Measurements from ENCODE around the gene ELN.

The ELN gene

GRCh38 chr7:74053589-74054186 lies 25.7 kb downstream of the ELN start:
- Histone ChIP-seq H2AK5ac (ENCODE audit: low read length) (no peak overlapping the region), H3K79me2 (ENCODE audit: control insufficient read depth, insufficient read depth, low read length) (no peaks in the 10 kb centered on the region), H3K4me2 (ENCODE audit: low read length) (no peak overlapping the region), H2BK120ac (ENCODE audit: low read depth, low read length) (no peak overlapping the region), H3K23ac (ENCODE audit: low read length) (no peak overlapping the region), H3K27me3 (ENCODE audit: insufficient read depth, low read length, poor library complexity) (no peaks in the 10 kb centered on the region), H3K27ac (ENCODE audit: low read depth, low read length) (peak overlapping the region; percentile 31), H3K4me3 (ENCODE audit: low read length) (no peak overlapping the region), H3K9ac (ENCODE audit: low read length) (no peak overlapping the region), H2BK5ac (ENCODE audit: low read length) (no peak overlapping the region), H3K36me3 (ENCODE audit: control insufficient read depth, insufficient read depth, low read length) (no peaks in the 10 kb centered on the region), H3K79me1 (ENCODE audit: low read length) (no peaks in the 10 kb centered on the region), H3K18ac (ENCODE audit: low read length) (no peak overlapping the region), H2BK15ac (replicated peaks; ENCODE audit: low read depth) (no peak overlapping the region), H3K56ac (ENCODE audit: low read length) (no peak overlapping the region), H4K5ac (ENCODE audit: low read length) (no peak overlapping the region), H4K8ac (ENCODE audit: low read depth, low read length) (no peak overlapping the region), H3K4me1 (ENCODE audit: control insufficient read depth, low read depth, low read length) (no peaks in the 10 kb centered on the region), H3K4ac (ENCODE audit: low read depth, low read length) (no peak overlapping the region)
- WGBS (ENCODE audit: extremely low coverage, insufficient coverage, low lambda C conversion rate): no CpG with 5 or more reads among the region's 3 CpGs
- DNase-seq: no peak

DNA sequence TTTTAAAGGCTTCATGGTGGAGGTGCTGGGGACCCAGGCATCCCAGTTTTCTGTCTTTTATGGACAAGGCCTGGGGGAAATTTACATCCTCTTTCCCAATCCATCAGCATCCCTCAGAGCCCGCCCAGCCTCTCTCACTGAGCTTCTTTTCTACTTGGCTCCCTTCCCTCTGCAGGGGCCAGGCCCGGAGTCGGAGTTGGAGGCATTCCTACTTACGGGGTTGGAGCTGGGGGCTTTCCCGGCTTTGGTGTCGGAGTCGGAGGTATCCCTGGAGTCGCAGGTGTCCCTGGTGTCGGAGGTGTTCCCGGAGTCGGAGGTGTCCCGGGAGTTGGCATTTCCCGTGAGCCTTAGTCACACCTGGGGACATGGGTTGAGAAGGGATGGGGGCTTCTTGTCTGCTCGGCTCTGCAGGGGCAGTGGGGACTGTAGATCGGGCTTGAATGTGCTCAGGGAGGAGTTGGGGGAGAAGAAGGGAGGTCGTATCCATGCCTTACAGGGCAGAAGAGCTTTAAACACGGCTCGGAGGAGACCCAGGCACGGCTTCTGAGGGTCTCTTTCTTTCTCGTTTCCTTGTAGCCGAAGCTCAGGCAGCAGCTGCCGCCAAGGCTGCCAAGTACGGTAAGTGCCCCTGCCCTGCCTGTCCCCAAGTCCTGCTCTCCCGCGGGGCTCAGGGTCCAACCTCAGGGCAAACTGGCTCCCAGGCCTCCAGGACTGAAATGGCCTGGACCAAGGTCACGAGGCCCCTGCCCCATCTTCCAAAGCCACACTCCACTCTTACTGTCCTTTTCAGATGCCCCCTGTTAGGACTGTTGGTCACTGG lies 28.3 kb downstream of the ELN start:
- Histone ChIP-seq H3K36me3 (ENCODE audit: control insufficient read depth, insufficient read depth, low read length) (no peaks in the 10 kb centered on the region), H3K4me2 (ENCODE audit: low read length) (no peak overlapping the region), H4K8ac (ENCODE audit: low read depth, low read length) (no peak overlapping the region), H3K79me2 (ENCODE audit: control insufficient read depth, insufficient read depth, low read length) (no peaks in the 10 kb centered on the region), H3K4me1 (ENCODE audit: control insufficient read depth, low read depth, low read length) (no peaks in the 10 kb centered on the region), H3K9ac (ENCODE audit: low read length) (no peak overlapping the region), H2BK120ac (ENCODE audit: low read depth, low read length) (no peak overlapping the region), H2BK5ac (ENCODE audit: low read length) (no peak overlapping the region), H3K4ac (ENCODE audit: low read depth, low read length) (no peak overlapping the region), H3K27me3 (ENCODE audit: insufficient read depth, low read length, poor library complexity) (no peaks in the 10 kb centered on the region), H3K27ac (ENCODE audit: low read depth, low read length) (no peak overlapping the region), H4K5ac (ENCODE audit: low read length) (no peak overlapping the region), H3K56ac (ENCODE audit: low read length) (no peak overlapping the region), H2BK15ac (replicated peaks; ENCODE audit: low read depth) (no peak overlapping the region), H3K4me3 (ENCODE audit: low read length) (no peak overlapping the region), H3K79me1 (ENCODE audit: low read length) (no peaks in the 10 kb centered on the region), H2AK5ac (ENCODE audit: low read length) (no peak overlapping the region), H3K23ac (ENCODE audit: low read length) (no peak overlapping the region), H3K18ac (ENCODE audit: low read length) (no peak overlapping the region)
- no CpG with 5 or more reads among the region's 26 CpGs for WGBS (ENCODE audit: extremely low coverage, insufficient coverage, low lambda C conversion rate)
- no peak for DNase-seq

GRCh38 chr7:74057216-74057925 lies 29.4 kb downstream of the ELN start:
- Histone ChIP-seq H4K5ac (ENCODE audit: low read length) (no peak overlapping the region), H2BK5ac (ENCODE audit: low read length) (no peak overlapping the region), H3K36me3 (ENCODE audit: control insufficient read depth, insufficient read depth, low read length) (no peaks in the 10 kb centered on the region), H4K8ac (ENCODE audit: low read depth, low read length) (no peak overlapping the region), H3K27ac (ENCODE audit: low read depth, low read length) (no peak overlapping the region), H3K27me3 (ENCODE audit: insufficient read depth, low read length, poor library complexity) (no peaks in the 10 kb centered on the region), H2AK5ac (ENCODE audit: low read length) (no peak overlapping the region), H3K4me1 (ENCODE audit: control insufficient read depth, low read depth, low read length) (no peaks in the 10 kb centered on the region), H3K9ac (ENCODE audit: low read length) (no peak overlapping the region), H3K79me1 (ENCODE audit: low read length) (no peaks in the 10 kb centered on the region), H3K4me3 (ENCODE audit: low read length) (no peak overlapping the region), H3K4me2 (ENCODE audit: low read length) (no peak overlapping the region), H2BK15ac (replicated peaks; ENCODE audit: low read depth) (no peak overlapping the region), H3K56ac (ENCODE audit: low read length) (no peak overlapping the region), H3K79me2 (ENCODE audit: control insufficient read depth, insufficient read depth, low read length) (no peaks in the 10 kb centered on the region), H2BK120ac (ENCODE audit: low read depth, low read length) (no peak overlapping the region), H3K23ac (ENCODE audit: low read length) (no peak overlapping the region), H3K18ac (ENCODE audit: low read length) (no peak overlapping the region), H3K4ac (ENCODE audit: low read depth, low read length) (no peak overlapping the region)
- no peak for DNase-seq
- no CpG with 5 or more reads among the region's 11 CpGs for WGBS (ENCODE audit: extremely low coverage, insufficient coverage, low lambda C conversion rate)

DNA sequence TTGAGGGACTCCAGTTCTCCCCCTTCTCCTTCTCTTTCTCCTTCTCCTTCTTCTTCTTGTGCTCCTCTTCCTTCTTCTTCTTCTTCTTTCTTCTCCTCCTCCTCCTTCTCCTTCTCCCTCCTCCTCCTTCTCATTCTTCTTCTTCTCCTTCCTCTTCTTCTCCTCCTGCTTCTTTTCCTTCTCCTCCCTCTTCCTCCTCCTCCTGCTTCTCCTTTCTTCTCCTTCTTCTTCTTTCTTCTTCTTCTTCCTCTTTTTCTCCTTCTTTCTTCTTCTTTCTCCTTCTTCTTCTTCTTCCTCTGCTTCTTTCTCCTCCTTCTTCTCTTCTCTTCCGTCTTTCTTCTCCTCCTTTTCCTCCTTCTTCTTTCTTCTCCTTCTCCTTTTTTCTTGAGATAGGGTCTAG lies 30.0 kb downstream of the ELN start:
- Histone ChIP-seq H3K56ac (ENCODE audit: low read length) (no peak overlapping the region), H4K8ac (ENCODE audit: low read depth, low read length) (no peak overlapping the region), H3K4me3 (ENCODE audit: low read length) (no peak overlapping the region), H3K9ac (ENCODE audit: low read length) (no peak overlapping the region), H3K23ac (ENCODE audit: low read length) (no peak overlapping the region), H2AK5ac (ENCODE audit: low read length) (no peak overlapping the region), H3K18ac (ENCODE audit: low read length) (no peak overlapping the region), H3K79me1 (ENCODE audit: low read length) (no peaks in the 10 kb centered on the region), H3K79me2 (ENCODE audit: control insufficient read depth, insufficient read depth, low read length) (no peaks in the 10 kb centered on the region), H2BK15ac (replicated peaks; ENCODE audit: low read depth) (no peak overlapping the region), H2BK120ac (ENCODE audit: low read depth, low read length) (no peak overlapping the region), H4K5ac (ENCODE audit: low read length) (no peak overlapping the region), H3K4me2 (ENCODE audit: low read length) (no peak overlapping the region), H2BK5ac (ENCODE audit: low read length) (no peak overlapping the region), H3K27ac (ENCODE audit: low read depth, low read length) (no peak overlapping the region), H3K27me3 (ENCODE audit: insufficient read depth, low read length, poor library complexity) (no peaks in the 10 kb centered on the region), H3K4me1 (ENCODE audit: control insufficient read depth, low read depth, low read length) (no peaks in the 10 kb centered on the region), H3K4ac (ENCODE audit: low read depth, low read length) (no peak overlapping the region), H3K36me3 (ENCODE audit: control insufficient read depth, insufficient read depth, low read length) (no peaks in the 10 kb centered on the region)
- no peak for DNase-seq
- WGBS (ENCODE audit: extremely low coverage, insufficient coverage, low lambda C conversion rate): no CpG with 5 or more reads among the region's 1 CpG

DNA sequence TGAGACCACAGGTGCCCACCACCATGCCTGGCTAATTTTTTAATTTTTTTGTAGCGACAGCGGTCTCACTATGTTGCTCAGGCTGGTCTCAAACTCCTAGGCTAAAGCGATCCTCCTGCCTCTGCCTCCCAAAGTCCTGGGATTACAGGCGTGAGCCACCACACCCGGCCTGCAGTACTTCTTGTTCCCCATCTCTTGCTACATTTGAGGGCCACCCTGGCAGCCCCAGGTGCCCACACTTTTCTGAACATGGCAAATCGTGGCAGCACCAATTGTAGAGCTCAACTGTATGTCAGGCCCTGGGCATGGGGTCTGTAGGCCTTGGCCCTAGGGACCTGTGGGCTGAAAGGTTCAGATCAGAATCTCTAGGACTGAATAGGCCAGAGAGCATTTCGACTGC lies 30.5 kb downstream of the ELN start:
- H2BK120ac ChIP-seq (ENCODE audit: low read depth, low read length): no peak overlapping the region
- H3K56ac ChIP-seq (ENCODE audit: low read length): no peak overlapping the region
- H3K27me3 ChIP-seq (ENCODE audit: insufficient read depth, low read length, poor library complexity): no peaks in the 10 kb centered on the region
- no peak overlapping the region for H2BK15ac ChIP-seq (replicated peaks; ENCODE audit: low read depth)
- no peak overlapping the region for H3K23ac ChIP-seq (ENCODE audit: low read length)
- no peak overlapping the region for H3K4me3 ChIP-seq (ENCODE audit: low read length)
- no CpG with 5 or more reads among the region's 7 CpGs for WGBS (ENCODE audit: extremely low coverage, insufficient coverage, low lambda C conversion rate)
- no peak overlapping the region for H3K4ac ChIP-seq (ENCODE audit: low read depth, low read length)
- DNase-seq: no peak
- no peak overlapping the region for H4K8ac ChIP-seq (ENCODE audit: low read depth, low read length)
- H2AK5ac ChIP-seq (ENCODE audit: low read length): no peak overlapping the region
- no peak overlapping the region for H3K9ac ChIP-seq (ENCODE audit: low read length)
- H4K5ac ChIP-seq (ENCODE audit: low read length): no peak overlapping the region
- H3K4me1 ChIP-seq (ENCODE audit: control insufficient read depth, low read depth, low read length): no peaks in the 10 kb centered on the region
- no peaks in the 10 kb centered on the region for H3K79me2 ChIP-seq (ENCODE audit: control insufficient read depth, insufficient read depth, low read length)
- no peaks in the 10 kb centered on the region for H3K36me3 ChIP-seq (ENCODE audit: control insufficient read depth, insufficient read depth, low read length)
- no peak overlapping the region for H3K18ac ChIP-seq (ENCODE audit: low read length)
- no peak overlapping the region for H2BK5ac ChIP-seq (ENCODE audit: low read length)
- no peaks in the 10 kb centered on the region for H3K79me1 ChIP-seq (ENCODE audit: low read length)
- H3K27ac ChIP-seq (ENCODE audit: low read depth, low read length): no peak overlapping the region
- H3K4me2 ChIP-seq (ENCODE audit: low read length): no peak overlapping the region

Data from mesendoderm (in vitro differentiated cells).